Fibroblast of upper back skin (primary cell): ENCODE results near the gene WDFY2.
A peak's percentile ranks its signal among the peaks of the same experiment; 100 is the strongest.
"Not testable (repeated sequence)": the region's sequence is repeated elsewhere in the genome, so short reads cannot be mapped to it uniquely, and the experiment has no call there.

ENCODE experiments used
- DNase-seq: peaks from one replicate; pipeline ENCODE4 v3.0.0-alpha.2; 2013

WDFY2 gene

GRCh38 chr13:51632591-51633362 lies 48.5 kb downstream of the WDFY2 start:
- no peak for DNase-seq

DNA sequence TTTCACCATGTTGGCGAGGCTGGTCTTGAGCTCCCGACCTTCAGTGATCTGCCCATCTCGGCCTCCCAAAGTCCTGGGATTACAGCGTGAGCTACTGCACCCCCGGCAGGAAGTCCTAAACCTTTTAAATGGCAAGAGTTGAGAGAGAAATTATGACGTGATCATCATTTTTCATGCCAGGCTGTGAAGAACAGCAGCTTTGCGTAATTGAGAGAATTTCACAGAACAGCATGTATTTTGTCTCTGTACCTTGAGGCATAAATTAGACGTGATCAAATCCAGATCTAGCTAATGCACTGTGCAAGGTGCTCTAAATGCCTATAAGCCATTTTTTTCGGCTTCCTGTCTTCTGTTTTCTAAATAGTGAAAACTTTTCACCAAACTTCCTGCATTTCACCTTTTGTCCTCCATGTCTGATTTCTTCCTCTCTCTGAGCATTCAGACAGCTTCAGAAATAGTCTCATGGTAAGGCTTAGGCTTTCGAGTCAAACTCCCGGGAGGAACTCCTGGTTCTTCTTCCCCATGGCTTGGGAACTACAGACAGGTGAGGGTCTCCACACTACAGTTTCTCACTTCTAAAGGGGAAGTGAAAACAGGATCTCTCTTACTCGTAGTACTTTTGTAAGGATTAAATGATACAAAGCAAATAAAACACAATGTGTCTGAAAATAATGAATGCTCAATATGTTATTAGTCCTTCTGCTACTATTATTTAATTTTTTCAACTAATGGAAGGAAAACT lies 51.0 kb downstream of the WDFY2 start:
- no peak for DNase-seq

DNA sequence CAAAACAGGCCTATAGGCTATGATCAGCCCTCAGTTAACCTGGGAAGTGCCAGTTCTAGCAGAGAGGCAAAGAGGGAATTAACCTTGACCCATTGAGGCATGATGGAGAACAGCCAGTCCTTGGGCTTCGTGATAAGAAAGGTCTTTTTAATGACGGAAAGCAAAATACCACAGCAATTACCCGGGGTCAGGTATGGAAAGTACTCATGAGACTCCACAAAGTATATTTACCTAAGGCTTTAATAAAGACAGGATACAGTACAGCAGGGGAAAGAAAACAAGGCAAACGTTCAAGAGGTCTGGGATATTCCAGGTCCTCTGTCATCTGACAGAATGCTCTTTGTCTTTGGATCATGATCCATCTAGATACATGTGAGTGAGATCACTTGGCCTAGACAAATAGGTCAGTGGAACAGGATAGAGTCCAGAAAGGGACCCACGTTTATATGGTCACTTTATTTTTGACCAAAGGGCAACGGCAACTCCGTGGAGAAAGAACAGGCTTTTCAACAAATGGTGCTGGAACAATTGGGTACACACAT lies 52.2 kb downstream of the WDFY2 start:
- no peak for DNase-seq

- no peak for DNase-seq
These were observed 53.6 kb downstream of the WDFY2 start for GRCh38 chr13:51637852-51638215.

DNA sequence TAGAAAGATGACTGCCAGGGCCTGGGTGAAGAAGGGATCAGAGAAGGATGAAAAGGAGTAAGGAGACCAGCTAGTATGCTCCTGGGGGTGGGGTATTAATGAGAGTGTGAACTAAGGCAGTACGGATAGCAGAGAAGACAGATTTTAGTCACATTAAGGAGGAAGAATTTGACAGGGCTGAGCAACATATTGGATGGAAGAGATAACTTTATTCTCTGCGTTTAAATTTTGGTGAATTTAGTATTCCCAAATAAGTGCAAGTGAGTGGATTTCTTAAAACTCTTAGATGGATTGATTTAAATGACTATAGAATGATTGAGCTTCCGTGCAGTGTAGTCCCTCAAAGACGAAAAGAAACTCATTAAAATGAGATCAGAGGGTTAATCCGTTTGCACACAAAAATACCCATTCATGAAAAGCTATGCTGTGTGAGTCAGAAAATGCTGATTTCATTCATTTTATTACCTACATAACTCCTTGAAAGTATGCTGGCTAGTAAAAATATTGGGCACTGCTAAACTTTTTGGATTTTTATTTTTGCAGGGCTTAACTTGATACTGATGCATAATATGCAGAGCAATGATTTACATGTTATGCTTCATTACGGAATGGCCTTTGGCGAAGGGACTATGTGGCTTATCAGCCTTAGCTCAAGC lies 54.1 kb downstream of the WDFY2 start:
- DNase-seq, result peak; percentile 49

DNA sequence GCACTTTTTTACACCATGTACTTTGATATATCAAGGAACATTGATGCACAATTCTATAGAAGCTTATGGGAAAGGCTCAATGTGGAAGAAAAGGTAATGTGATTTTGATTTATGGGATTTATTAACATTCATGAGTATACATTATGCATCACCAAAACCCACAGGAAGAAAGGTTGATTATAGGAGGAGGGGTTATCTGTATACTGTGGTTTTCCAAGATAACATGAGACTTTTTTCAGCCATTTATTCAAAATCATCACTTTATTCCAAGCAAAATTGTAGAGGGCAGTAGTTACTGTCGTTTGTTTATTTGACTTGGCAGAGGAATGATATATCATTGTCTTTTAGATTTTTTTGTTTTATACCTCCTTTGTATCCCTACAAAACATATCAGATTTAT lies 54.9 kb downstream of the WDFY2 start:
- no peak for DNase-seq

DNA sequence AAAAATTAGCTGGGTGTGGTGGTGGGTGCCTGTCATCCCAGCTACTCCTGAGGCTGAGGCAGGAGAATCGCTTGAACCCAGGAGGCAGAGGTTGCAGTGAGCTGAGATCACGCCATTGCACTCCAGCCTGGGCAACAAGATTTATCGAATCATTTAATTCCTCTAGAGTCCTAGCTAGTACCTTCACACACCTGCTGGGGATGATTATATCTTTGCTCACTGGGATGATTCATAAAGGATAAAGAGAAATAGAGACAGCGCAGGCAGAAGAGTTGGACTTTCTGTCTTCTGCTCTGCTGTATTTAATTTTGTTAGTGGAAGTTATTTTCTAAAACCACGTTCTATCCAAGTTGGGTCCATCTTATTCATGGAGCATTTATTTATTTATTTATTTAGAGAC lies 56.4 kb downstream of the WDFY2 start:
- DNase-seq, result not testable (repeated sequence)

- DNase-seq, result peak; percentile 98
These were observed 59.0 kb downstream of the WDFY2 start for GRCh38 chr13:51643105-51643881.

- peak; percentile 96 for DNase-seq
These were observed 59.6 kb downstream of the WDFY2 start for GRCh38 chr13:51643882-51644281.

DNA sequence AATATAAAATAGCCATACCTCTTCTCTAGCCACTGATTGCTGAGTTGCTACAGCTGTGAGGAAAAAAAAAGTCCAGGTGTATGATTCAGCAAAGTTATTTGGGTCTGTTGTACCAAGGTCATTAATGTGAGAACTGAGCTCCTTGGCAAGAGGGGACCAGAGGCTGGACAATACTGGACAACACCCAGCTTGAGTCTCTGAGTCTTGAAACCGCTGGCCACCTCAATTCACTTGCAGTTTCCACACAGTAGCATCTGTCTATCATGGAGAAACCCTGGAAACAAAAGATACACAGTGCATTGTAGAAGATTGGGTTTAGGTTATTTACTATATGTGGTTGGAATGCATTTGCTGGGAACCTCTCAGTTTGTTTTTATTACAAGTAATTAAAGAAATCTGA lies 60.4 kb downstream of the WDFY2 start:
- DNase-seq, result no peak

GRCh38 chr13:51645154-51645650 lies 60.9 kb downstream of the WDFY2 start:
- peak; percentile 59 for DNase-seq

DNA sequence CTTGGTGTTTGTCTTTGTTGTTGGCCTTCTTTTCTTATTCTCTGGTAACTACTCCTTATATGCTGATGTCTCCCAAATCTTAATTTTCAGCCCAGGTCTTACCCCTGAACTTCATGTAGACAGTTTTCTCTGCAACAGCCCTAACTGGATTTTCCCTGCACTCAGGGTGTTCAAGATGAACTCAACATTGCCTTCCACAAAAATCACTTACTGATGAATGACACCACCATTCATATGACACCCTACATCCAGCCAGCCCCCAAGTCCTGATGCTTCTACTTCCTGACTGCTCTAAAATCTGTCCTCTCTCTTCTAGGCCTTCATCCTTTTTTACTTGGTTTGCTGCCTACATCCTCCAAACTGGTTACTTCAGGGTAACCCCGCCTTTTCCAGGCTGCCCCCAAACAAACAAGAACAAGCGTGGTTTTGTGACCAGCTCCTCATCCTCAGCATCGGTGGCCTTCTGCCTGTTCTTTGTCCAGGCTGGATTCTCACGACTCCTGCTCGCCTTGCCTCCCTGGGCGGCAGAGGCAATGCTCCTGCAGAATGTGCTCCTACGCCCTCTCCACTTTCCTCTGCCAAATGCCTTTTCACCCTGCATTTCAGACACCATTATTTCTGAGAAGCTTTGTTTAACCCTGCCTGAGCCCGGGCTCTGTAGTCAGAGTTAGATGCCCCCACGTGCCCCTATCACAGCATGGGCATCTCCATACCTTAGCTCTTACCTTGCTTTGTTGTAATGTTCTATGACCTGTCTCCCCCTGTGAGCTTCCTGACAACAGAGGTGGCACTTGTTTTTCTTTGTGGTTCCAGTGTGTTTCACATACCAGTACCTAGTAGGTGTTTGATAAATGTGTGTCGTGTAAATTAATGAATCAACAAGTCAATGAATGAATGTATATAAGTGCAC lies 61.8 kb downstream of the WDFY2 start:
- DNase-seq, result no peak

- no peak for DNase-seq
These were observed 62.8 kb downstream of the WDFY2 start for GRCh38 chr13:51647067-51647466.

DNA sequence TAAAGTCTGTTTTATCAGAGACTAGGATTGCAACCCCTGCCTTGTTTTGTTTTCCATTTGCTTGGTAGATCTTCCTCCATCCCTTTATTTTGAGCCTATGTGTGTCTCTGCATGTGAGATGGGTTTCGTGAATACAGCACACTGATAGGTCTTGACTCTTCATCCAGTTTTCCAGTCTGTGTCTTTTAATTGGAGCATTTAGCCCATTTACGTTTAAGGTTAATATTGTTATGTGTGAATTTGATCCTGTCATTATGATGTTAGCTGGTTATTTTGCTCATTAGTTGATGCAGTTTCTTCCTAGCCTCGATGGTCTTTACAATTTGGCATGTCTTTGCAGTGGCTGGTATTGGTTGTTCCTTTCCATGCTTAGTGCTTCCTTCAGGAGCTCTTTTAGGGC lies 67.9 kb downstream of the WDFY2 start:
- not testable (repeated sequence) for DNase-seq

DNA sequence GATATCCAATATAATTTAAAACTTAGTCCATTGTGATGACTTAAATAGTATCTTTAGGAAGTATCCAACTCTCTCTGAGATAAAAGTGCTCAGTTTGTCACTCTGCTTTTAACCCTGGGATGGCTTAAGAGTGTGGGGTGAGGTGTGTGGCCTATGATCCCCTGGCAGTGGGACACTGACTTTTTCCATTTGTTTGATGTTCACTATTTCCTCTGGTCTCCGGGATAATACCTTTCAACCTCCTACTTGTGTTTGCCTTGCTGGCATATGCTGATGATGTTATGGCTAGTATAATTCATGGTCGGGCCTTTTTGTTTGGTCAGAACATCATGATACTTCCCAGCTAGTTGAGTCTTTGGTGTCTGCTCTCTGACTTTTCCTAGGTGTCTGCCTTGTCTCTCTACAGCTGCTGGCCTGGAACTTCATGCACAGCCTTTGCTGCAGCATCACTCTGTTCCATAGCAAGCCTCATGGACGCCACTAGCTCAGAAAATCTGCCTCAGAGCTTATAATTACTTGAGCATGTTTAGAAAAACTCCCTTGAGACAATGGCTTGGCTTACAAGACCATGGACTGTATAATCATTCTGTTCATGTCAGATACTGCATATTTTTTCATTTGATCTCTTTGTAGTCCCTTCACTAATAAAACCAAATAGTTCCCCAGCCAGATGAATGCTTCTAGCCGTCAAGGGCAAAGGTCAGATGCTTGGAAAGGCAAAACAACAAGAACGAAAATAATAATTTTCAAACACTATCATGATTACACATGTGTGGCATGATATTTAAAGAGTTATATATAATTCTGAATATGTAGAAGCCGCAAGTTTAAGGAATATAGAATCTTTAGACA lies 75.2 kb downstream of the WDFY2 start:
- no peak for DNase-seq

DNA sequence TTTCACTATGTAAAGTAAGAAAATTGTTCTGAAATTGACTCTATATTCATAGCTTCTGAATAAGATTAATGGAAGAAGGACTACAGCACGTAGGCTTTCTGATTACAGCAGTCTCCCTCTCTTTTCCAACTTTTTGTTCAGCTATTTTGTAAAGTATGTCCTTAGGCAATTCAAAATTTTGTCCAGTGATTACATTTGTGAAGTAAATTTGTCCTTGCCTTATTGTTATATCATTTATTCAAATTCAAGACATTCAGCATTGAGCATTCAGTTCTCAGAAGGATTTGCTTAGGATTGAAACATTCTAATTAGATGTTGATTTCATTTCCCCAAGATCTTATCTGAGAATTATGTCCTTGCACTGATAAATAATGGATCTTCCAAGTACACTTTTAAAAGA lies 76.6 kb downstream of the WDFY2 start:
- no peak for DNase-seq

DNA sequence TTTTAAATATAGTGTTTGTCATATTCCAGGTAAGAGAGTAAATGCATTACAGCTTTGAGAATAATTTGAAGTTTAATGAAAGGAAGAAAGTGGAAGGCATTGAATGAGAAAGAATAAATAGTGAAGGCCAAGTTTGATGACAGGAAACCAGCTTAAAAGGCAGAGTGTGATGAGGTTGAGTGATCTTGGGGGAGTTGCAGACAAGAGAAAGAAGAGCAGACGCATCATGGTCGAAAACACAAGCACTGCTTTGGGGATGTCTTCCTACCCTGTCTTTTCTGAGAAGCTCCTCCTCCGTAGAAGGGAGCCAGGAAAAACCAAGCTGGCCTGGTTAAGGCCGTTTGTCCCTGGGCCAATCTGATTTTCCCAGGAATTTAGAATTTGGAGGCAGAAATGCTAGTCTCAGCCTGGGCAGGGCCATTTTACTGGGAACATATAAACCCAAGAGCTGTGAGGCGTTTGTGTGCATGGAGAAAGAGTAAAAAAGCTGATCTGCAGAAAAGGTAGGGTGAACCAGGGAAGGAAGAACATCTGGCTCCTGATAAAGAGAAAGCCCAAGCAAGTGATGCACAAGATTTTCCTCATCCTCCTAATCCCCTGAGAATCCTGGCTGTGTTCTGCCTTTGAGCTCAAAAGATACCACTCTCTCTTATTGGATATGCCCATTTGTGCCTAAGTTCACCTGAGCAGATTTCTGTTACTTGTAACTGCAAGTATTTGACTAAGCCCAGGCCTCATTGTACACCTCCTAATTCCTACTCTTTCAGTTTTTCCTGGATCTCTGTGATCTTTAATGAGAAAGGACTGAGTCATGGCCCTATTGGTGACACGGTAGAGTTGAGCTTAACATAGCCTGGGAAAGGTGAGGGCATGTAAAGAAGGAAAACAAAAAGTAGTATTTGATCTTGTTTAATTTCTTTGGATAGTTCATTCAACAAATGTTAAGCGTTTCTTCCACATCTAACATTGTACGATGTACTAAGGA lies 80.0 kb downstream of the WDFY2 start:
- DNase-seq, result no peak

DNA sequence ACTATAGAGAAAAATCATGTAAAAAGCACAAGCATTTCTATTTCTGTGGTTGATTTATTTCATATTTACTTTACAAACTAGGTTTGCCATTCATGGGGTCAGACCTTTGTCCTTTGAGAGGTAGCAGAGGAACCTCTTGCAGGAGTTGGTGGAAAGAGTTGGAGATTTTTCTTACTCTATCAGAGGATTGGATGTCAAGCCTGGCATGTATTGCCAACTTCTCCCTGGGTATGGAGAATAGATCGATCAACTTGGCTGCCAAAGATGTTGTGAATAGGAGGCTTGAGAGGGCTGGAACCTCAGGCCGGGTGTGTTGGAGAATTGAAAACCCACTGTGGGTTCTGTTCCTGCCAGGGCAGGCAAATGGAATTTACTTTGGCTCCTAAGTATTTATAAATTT lies 81.2 kb downstream of the WDFY2 start:
- no peak for DNase-seq

DNA sequence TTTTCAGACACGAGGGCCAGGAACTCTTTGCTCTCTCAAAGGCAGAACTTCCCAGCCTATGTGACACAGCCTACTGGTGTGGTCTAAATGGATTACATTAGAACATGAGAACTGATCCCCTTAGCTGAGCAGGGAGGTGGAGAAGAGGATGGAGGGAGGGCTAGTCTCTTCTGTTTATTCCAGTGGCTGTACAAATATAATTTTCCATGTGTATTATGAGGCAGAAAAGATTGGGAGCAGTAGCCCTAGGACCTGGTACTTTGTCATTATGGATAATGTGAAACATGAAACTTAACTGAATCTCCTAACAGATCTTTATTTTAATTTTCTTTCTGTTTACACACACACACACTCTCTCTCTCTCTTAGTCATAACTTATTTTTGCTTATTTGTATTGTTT lies 82.1 kb downstream of the WDFY2 start:
- DNase-seq, result no peak
